OCI-LY1 (cell line): Measurements from ENCODE around the gene RTTN.

Experiments
- H2AFZ ChIP-seq: fragments of 200-600 bp; sonication (generic), shearing (Covaris generic); 2 replicates; pipeline ENCODE4 v1.6.0; 2014; ENCODE audit warnings: antibody characterized with exemption, mild to moderate bottlenecking, low read length
- H3F3A ChIP-seq: fragments of 200-600 bp; sonication (generic), shearing (Covaris generic); 2 replicates; pipeline ENCODE4 v1.6.0; 2014; ENCODE audit warnings: mild to moderate bottlenecking, antibody characterized with exemption, low read length, moderate library complexity; ENCODE audit not compliant: insufficient read depth
- H3K27ac ChIP-seq: fragments of 200-600 bp; sonication (generic); 2 replicates; pipeline ENCODE4 v1.5.1; 2014; ENCODE audit warnings: low read length, mixed run types, mild to moderate bottlenecking, low read depth; ENCODE audit not compliant: poor library complexity, severe bottlenecking
- H3K27me3 ChIP-seq: fragments of 200-600 bp; sonication (generic); 2 replicates; pipeline ENCODE4 v1.6.0; 2014; ENCODE audit warnings: antibody characterized with exemption, mild to moderate bottlenecking, low read length, moderate library complexity; ENCODE audit not compliant: insufficient read depth
- H3K36me3 ChIP-seq: fragments of 200-600 bp; sonication (generic); 2 replicates; pipeline ENCODE4 v1.6.1; 2014; ENCODE audit warnings: mild to moderate bottlenecking, antibody characterized with exemption, low read length, moderate library complexity, mixed read lengths; ENCODE audit not compliant: insufficient read depth
- H3K4me1 ChIP-seq: fragments of 200-600 bp; sonication (generic); 2 replicates; pipeline ENCODE4 v1.5.1; 2014; ENCODE audit warnings: mild to moderate bottlenecking, low read length, moderate library complexity; ENCODE audit not compliant: insufficient read depth, severe bottlenecking
- H3K4me2 ChIP-seq: fragments of 200-600 bp; sonication (generic), shearing (Covaris generic); 2 replicates; pipeline ENCODE4 v1.6.1; 2014; ENCODE audit warnings: low read length
- H3K4me3 ChIP-seq: fragments of 200-600 bp; sonication (generic); 2 replicates; pipeline ENCODE4 v1.5.1; 2014; ENCODE audit warnings: low read length, low read depth, mild to moderate bottlenecking, mixed read lengths; ENCODE audit not compliant: poor library complexity, severe bottlenecking
- H3K79me2 ChIP-seq: fragments of 200-600 bp; shearing (Covaris generic); 2 replicates; pipeline ENCODE4 v1.6.1; 2016; ENCODE audit warnings: mixed run types, low read length, mixed read lengths; ENCODE audit not compliant: insufficient read depth
- H3K9ac ChIP-seq: fragments of 200-600 bp; sonication (generic), shearing (Covaris generic); 2 replicates; pipeline ENCODE4 v1.6.1; 2014; ENCODE audit warnings: mild to moderate bottlenecking, low read length, mixed read lengths
- H3K9me2 ChIP-seq: fragments of 200-600 bp; sonication (generic), shearing (Covaris generic); 2 replicates; pipeline ENCODE4 v1.6.1; 2014; ENCODE audit warnings: low read depth, mild to moderate bottlenecking, low read length, mixed read lengths
- H3K9me3 ChIP-seq: fragments of 200-600 bp; shearing (Covaris generic); 2 replicates; pipeline ENCODE4 v1.6.1; 2014; ENCODE audit warnings: low read length, mixed read lengths
- H4K20me1 ChIP-seq: fragments of 200-600 bp; sonication (generic), shearing (Covaris generic); 2 replicates; pipeline ENCODE4 v1.6.0; 2016; ENCODE audit warnings: mild to moderate bottlenecking, low read length; ENCODE audit not compliant: insufficient read depth
- CTCF ChIP-seq: fragments of 200-600 bp; sonication (generic), shearing (Covaris generic); IDR thresholded peaks from 2 replicates; pipeline ENCODE4 v1.5.1; 2017; ENCODE audit warnings: mild to moderate bottlenecking, antibody characterized with exemption, low read length, moderate library complexity, mixed read lengths
- EZH2 ChIP-seq: fragments of 200-600 bp; sonication (generic), shearing (Covaris generic); IDR thresholded peaks from 2 replicates; pipeline ENCODE4 v1.8.0; 2017; ENCODE audit warnings: borderline replicate concordance, mixed run types, mild to moderate bottlenecking, antibody characterized with exemption, low read length, moderate library complexity, mixed read lengths

Gene RTTN

GRCh38 chr18:70025580-70025979 lies 179.9 kb downstream of the RTTN start:
- Histone ChIP-seq H3K4me2 (no peak overlapping the region), H2AFZ (no peak overlapping the region), H3K9me2 (no peaks in the 10 kb centered on the region), H3K79me2 (no peaks in the 10 kb centered on the region), H3K36me3 (peaks cover 54% of the 10 kb centered on the region), H4K20me1 (no peaks in the 10 kb centered on the region), H3K4me1 (peaks cover 12% of the 10 kb centered on the region), H3K27ac (no peak overlapping the region), H3K9me3 (no peaks in the 10 kb centered on the region), H3K27me3 (no peaks in the 10 kb centered on the region), H3F3A (no peaks in the 10 kb centered on the region), H3K9ac (no peak overlapping the region), H3K4me3 (no peak overlapping the region)
- TF ChIP-seq CTCF (no peak), EZH2 (no peak)

GRCh38 chr18:70024829-70025228 lies 180.7 kb downstream of the RTTN start:
- Histone ChIP-seq H3K4me1 (peaks cover 12% of the 10 kb centered on the region), H4K20me1 (no peaks in the 10 kb centered on the region), H3K9me3 (no peaks in the 10 kb centered on the region), H3K4me3 (no peak overlapping the region), H3K4me2 (no peak overlapping the region), H2AFZ (no peak overlapping the region), H3K9ac (no peak overlapping the region), H3K36me3 (peaks cover 53% of the 10 kb centered on the region), H3K79me2 (no peaks in the 10 kb centered on the region), H3F3A (no peaks in the 10 kb centered on the region), H3K27me3 (no peaks in the 10 kb centered on the region), H3K9me2 (no peaks in the 10 kb centered on the region), H3K27ac (no peak overlapping the region)
- TF ChIP-seq CTCF (no peak), EZH2 (no peak)

GRCh38 chr18:70024093-70024492 lies 181.4 kb downstream of the RTTN start:
- H3K9me2 ChIP-seq = no peaks in the 10 kb centered on the region

More at GRCh38 chr18:70024093-70024492, 181.4 kb downstream of the RTTN start:
- Histone ChIP-seq H3K36me3 (peaks cover 53% of the 10 kb centered on the region), H3K27ac (no peak overlapping the region), H3K9me3 (no peaks in the 10 kb centered on the region), H3K4me1 (peaks cover 10% of the 10 kb centered on the region), H3K4me2 (no peak overlapping the region), H3K4me3 (no peak overlapping the region), H3K27me3 (no peaks in the 10 kb centered on the region), H3K9ac (no peak overlapping the region), H2AFZ (no peak overlapping the region), H3F3A (no peaks in the 10 kb centered on the region), H4K20me1 (no peaks in the 10 kb centered on the region), H3K79me2 (no peaks in the 10 kb centered on the region)
- TF ChIP-seq EZH2 = no peak
- TF ChIP-seq CTCF = no peak
